HG03280 (cell line): ENCODE measurements around the gene ERRFI1.

Experiments used
- ATAC-seq: cut with Tn5 transposase; IDR thresholded peaks from one replicate; pipeline ENCODE4 v1.9.1; 2021; ENCODE audit warnings: mild to moderate bottlenecking, moderate library complexity; ENCODE audit not compliant: unreplicated experiment

Gene ERRFI1

GRCh38 chr1:8046391-8046790 is 20.3 kb upstream of the ERRFI1 start:
- no peak for ATAC-seq

GRCh38 chr1:8043621-8044020 is 17.5 kb upstream of the ERRFI1 start:
- no peak for ATAC-seq

GRCh38 chr1:8042134-8042533 is 16.0 kb upstream of the ERRFI1 start:
- ATAC-seq = no peak

- no peak for ATAC-seq
Observed at GRCh38 chr1:8040586-8040985, 14.5 kb upstream of the ERRFI1 start.

GRCh38 chr1:8039071-8039470 is 13.0 kb upstream of the ERRFI1 start:
- no peak for ATAC-seq

- no peak for ATAC-seq
Observed at GRCh38 chr1:8035289-8035688, 9.2 kb upstream of the ERRFI1 start.

GRCh38 chr1:8033322-8033721 is 7.2 kb upstream of the ERRFI1 start:
- ATAC-seq = no peak

- ATAC-seq = no peak
Observed at GRCh38 chr1:8032366-8032910, 6.3 kb upstream of the ERRFI1 start.

GRCh38 chr1:8031176-8031785 is 5.2 kb upstream of the ERRFI1 start:
- no peak for ATAC-seq

GRCh38 chr1:8028571-8028910 is 2.4 kb upstream of the ERRFI1 start:
- ATAC-seq = no peak

- no peak for ATAC-seq
Observed at GRCh38 chr1:8027748-8028570, 1.9 kb upstream of the ERRFI1 start.

- no peak for ATAC-seq
Observed at GRCh38 chr1:8026976-8027747, 1.1 kb upstream of the ERRFI1 start.

GRCh38 chr1:8025671-8026144 is 401 bp downstream of the ERRFI1 start:
- ATAC-seq = no peak

GRCh38 chr1:8025061-8025670 is 943 bp downstream of the ERRFI1 start:
- no peak for ATAC-seq

GRCh38 chr1:8024329-8024728 is 1.8 kb downstream of the ERRFI1 start:
- ATAC-seq = no peak

GRCh38 chr1:8023995-8024313 is 2.2 kb downstream of the ERRFI1 start:
- no peak for ATAC-seq

- ATAC-seq = no peak
Observed at GRCh38 chr1:8023287-8023994, 2.7 kb downstream of the ERRFI1 start.

GRCh38 chr1:8022395-8023286 is 3.5 kb downstream of the ERRFI1 start:
- no peak for ATAC-seq

- ATAC-seq = no peak
Observed at GRCh38 chr1:8021676-8022266, 4.3 kb downstream of the ERRFI1 start.
